HS-27A (cell line): ENCODE results near the gene FASN.

ENCODE experiments used
- DNase-seq: peaks from one replicate; pipeline ENCODE4 v3.0.0-alpha.2; 2012; ENCODE audit warnings: low read depth, missing footprints

FASN gene

DNA sequence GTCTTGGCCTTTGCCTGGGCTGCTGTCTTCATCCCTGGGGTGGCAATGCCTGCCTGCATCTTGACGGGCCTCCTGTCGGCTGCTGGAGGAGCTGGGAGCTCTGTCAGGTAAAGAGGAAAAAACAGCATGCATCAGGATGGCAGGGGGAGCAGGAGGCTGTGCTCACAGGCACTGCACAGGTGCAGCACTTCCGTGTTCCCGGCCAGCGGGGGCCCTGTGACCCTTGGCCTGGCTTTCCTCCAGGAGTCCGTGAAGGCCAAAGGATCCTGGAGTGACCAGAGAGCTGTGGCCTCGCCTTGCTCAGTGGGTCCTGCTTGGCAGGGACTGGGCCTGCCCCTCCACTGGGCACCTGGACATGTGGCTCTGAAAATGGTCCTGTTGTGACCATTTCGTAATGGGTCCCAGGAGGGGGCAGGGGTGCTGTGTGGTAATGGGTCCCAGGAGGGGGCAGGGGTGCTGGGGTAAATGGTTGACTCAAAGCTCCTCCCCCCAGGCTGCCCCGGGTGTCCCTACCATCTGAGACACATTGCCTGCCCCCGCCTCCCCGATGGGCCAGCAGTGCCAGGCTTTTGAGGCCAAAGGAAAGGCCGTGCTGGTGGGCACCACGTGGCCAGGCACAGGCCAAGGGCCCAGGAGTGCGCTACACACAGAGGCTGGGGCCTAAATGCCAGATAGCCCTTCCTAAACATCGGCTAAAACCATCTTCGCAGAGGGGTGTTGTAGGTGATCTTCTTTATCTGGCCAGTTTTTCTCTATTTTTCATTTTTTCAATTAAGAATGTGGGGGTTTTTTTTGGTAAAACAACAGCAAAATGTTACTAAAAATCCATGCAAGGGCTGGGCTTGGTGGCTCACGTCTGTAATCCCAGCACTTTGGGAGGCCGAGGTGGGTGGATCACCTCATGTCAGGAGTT is 4.0 kb upstream of the FASN start:
- DNase-seq, result no peak

DNA sequence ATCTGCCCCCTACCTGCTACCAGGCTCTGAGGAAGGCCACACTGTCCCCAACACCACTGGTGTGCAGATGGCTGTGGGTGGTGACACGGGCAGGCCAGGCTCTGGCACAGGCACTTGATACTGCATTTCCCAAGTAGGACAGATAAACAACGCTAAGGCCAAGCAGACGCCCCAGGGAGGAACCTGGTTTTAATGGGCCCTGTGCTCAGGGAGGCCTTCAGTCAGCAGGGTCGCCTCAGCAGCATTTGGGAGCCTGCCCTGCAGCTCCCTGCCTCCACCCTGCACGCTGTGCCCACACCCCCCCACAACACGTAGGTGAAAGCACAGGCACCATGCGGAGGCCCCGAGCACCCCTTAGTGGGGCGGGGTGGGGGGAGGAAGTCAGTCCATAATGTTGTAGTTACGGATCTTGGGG is 3.3 kb upstream of the FASN start:
- DNase-seq, result no peak

DNA sequence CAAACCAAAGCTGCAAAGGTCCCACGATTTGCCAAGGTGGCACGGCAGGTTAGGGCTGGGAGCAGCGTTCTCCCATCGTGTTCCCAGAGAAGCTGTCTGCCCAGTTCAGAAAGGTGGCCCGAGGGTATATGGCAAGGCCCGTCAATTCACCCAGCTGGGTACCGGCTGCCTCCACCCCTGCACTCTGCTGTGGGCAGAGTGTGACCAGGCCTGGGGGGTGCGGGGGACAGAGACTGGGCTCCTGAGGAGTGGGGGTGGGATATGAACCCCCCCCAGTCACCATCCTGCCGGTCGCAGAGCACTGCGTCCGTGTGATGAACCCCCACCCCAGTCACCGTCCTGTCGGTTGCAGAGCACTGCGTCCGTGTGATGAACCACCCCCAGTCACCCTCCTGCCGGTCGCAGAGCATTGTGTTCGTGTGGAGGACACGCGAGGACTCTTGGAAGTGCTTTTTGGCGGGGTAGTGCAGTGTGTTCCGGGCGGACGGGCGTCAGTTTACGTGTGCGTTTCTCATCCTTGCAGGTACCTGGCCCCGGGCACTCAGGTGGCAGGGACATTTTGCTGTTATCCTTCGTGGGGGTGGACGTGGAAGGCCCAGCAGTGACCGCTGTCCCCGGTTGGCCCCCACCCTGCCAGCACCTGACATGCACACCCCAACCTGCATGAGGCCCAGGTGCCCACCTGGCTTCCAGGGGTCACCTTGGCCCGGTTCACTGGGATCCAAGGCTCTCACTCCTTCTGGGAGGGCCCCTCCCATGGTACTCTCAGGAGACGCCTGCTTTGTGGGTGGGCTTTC is 2.7 kb upstream of the FASN start:
- no peak for DNase-seq

DNA sequence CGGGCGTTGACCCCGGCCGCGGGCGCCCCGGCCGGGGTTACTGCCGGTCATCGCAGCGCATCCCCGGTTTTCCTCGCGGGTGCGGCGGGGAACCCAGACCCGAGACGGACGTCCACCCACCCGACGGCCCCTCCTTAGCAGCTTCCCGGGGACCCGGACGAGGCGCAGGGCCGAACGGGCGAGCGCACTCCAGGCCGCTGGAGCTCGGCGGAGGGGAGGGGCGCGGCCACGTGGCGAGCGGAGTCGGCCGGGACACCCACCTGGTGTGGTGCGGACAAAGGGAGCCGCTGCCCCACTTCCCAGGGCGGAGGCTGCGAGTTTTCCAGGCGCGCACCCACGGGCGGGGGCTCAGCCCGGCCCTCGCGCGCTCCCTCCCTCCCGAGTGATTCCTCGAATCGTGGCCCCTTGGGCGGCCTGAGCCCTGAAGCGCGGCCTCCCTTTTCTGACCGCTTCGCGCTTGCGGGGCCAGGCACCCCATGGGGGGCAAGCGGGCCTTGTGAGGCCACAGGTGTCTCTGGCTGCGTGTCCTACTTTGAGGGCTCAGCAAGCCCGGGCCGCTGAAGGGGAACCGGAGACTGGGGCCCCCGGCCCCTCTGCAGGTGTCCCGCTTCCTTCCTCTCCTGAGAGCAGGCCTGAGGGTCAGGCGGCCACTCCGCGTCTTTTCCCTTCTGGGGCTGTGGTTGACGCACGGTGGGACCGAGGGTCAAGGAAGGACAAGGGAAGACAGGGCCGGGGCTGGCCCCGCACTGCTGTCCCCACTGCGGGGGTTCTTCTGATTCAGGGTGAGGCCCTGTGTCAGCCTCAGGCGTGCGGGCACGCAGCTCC is 1.1 kb upstream of the FASN start:
- DNase-seq, result no peak

DNA sequence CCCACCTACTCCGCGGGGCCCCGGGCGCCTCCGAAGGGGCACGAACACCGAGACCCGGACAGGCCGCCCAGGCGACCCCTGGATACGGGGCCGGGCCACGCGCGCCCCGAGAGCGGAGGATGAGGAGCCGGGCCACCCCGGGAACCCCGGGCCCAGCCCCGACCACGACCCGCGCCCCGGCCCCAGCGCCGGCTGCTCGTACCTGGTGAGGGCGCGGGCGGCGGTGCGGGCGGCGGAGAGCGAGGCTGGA is 192 bp downstream of the FASN start:
- no peak for DNase-seq

DNA sequence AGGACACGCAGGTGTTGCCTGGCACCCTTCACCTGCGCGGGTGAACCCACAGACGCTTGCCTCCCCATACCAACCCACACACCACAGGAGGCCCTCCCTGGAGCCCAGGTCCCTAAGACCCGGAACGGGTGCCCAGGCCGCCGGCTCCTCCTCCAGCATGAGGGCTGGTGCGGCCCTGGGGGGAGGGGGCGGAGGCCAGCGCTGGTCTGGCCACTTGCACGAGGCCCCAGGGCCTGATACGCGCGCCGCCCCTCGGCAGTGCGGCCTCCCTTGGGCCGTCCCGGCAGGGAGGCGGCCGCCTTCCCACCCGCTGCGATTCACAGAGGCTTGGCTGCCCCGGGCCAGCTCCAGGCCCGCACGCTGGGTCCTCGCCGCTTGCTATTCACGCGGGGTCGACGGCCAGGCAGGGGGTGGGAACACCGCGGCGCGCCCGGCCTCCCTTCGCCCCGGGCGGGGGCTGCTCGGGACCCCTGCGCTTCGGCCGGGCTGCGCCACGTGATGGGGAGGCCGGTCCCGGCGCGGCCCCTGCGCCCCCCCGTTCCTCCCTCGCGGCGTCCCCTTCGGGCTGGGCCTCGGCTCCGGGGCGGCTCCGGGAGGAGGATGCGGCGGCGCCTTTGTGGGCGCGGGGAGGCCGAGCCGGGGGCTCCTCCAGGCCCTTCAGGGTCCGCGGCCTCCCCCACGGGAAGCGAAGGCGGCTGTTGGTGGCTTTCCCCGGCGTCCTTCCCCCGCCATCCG is 685 bp downstream of the FASN start:
- no peak for DNase-seq

DNA sequence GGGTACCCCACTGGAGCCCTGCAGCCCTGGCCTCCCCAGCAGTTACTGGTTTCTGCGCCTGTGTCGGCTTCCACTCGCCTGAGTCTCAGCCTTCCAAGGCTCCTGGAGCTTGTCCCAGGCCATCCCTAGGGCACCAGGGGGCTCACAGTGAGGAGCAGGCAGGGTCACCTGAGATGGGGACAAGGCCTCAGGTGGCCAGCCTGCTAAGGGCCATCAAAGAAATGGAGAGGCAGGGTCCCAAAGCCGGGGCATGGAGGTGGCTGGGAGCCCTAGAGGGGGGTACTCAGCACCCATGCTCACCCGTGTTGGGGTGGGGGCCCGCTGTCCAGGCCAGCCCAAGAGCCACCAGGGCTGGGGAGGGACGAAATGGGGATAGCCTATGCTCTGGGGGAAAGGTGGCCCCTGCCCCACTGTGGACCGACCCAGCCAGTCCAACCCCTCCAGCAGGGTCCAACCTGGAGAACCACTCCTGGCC is 1.3 kb downstream of the FASN start:
- no peak for DNase-seq

DNA sequence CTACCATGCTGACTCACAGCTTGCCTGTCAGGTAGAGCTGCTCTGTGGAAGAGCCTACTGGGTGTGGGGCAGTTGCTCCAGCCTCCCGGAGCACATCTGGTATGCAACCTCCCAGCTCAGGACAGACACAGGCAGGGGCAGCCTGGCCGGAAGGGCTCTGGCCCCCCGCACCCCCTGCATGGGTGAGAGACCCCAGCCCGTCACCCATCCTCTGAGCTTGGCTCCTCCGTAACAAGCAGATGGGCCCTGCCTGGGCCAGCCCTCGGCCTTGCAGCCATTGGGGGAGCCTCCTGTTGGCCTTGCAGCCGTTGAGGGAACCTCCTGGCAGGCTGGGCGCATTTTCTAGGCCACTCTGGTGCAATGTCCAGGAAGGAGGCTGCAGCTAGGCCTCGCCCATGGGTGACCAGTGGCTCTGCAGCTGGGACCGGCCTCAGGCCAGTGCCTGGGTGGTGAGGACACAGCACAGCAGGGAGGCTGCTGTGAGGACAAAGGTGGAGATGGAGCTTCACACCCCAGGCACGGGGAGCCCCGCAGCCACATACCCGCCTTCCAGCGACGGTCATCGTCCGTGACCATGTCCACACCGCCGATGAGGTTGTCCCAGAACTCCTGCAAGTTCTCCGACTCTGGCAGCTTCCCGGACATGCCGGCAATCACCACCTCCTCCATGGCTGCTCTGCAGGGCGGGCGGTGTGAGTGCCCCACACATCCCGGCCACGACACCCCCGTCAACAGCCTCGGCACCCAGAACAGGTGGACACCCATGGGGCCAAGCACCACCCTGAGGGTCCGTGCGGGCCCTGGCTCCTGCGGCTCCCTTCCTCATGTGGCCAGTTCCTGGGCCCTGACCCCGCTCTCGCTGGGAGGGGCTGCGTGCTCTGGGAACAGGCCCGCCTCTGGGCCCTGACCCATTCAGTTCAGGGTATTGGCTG is 2.0 kb downstream of the FASN start:
- DNase-seq, result no peak

DNA sequence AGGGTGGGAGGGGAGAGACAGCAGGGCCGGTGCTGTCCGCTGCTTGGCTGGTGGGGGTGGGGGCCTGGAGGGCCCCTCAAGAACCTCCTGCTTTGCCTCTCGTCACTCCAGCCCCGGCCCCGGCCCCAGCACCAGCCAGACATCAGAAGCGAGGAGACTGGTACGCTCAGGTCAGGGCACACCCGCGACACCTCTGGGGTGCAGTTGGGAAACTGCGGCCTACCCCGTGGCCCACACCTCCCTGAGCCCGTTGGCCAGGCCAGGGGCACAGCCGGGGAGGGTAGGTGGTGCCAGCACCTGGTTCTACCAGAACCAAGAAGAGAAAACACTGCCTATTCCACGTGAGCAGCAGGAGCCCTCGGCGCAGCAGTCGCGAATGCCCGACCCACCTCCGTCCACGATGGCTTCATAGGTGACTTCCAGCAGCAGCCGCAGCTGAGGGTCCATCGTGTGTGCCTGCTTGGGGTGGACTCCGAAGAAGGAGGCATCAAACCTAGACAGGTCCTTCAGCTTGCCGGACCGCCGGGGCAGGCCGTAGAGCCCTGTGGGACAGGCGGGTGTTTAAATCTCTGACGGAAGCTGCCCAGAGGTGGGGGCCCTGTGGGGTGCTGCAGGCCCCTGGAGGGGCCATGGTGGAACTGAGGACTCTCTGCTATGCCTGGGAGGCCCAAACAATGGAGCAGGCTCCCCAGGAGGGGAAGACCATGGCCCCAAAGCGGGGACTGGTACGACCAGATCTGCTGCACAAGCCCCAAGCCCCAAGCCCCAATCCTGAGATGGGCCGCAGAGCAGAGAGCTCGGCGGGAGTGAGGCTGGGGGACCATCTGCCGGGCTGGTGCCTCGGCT is 2.9 kb downstream of the FASN start:
- DNase-seq, result no peak

DNA sequence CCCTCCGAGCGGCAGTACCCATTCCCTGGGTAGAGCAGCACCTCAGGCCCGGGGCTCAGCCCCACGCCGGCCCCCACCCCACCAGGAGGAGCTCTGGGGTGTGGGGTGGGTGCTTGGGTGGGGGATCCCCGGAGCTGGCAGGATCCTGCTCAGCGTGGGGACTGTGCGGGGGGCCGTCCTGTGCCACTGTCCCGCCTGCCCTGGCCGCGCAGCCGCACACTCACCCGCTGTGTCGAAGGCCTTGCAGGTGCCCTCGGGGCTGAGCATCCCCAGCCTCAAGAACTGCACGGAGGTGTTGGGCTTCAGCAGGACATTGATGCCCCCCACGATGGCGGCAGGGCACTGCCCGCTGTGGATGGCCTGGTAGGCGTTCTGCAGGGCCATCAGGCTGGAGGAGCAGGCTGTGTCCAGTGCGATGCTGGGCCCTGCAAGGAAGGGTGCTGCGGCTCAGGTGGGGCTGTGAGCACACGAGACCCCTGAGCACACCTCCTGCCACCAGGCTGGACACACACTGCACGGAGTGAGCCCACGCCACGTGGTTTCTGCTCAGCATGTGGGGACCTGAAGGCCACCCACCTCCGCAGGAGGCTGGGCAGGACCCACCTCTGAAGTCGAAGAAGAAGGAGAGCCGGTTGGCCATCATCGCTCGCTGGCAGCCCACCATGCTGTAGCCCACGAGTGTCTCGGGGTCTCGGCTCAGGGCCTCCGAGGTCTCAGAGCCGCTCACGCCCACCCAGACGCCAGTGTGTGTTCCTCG is 4.9 kb downstream of the FASN start:
- DNase-seq, result no peak

DNA sequence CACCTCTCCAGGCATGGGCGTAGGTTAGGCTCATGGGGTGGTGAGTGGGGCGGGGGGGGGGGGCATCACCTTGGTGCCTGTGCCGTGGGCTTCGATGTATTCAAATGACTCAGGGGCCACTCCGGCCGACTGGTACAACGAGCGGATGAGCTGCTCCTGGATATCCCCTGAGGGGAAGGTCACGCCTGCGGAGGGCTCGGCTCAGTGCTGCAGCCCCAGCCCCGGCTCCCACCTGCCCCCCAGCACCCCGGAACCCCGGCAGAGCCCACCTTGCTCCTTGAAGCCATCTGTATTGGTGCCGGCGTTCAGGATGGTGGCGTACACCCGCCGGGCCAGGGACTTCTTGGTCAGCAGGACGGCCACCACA is 5.4 kb downstream of the FASN start:
- DNase-seq, result no peak

DNA sequence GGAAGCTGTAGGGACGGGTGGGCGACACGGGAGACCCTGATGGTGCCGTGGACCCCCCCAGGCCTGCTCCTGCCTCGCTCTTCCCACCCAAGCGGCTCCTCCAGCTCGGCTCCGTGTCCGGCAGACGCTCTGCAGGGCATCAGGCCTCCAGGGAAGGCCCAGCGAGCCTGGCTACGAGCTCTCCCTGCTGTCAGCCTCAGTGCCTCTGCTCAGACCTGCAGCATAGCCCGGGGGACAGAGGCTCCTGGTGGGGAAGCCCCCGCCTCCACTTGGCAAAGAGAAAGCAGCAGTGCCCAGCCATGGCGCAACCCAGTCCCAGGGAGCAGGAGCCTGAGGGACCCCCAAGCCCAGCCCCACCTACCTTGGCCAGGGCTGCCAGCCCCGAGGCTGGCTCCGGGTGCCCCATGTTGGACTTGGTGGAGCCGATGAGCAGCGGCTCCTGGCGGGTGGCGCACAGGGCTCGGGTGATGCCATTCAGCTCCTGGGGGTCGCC is 5.9 kb downstream of the FASN start:
- no peak for DNase-seq

DNA sequence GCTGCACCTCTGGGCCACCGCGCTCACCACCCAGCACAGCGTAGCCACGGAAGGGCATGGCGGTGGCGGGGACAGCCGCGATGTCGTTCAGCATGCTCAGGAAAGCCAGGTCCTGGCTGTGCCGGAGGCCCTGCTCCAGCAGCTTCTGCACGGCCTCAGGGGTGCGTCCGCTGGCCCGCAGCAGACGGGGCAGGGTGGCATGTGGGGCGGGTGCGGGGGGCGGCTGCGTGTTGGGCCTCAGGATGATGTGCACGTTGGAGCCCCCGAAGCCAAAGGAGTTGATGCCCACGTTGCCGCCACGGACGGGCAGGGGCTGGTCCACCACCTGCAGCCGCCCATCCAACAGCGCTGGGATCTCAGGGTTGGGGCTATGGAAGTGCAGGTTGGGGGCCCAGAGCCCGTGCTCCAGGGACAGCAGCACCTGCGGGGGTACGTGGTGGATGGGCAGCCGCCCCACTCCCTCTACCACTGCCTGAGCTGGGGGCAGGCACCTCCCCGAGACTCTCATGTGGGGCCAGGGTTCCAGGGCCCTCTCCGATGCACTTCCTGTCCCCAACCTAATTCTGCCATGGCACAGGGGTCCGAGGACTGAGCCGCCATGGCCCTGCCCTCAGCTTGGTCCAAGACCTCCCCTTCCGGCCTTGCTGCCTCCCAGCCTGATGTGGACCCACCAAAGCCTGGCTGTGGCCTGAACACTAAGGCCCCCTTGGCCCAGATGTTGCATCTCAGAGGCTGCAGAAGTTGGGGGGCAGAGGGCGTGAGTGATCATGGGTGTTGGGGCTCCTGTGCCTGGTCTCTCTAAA is 6.6 kb downstream of the FASN start:
- no peak for DNase-seq

DNA sequence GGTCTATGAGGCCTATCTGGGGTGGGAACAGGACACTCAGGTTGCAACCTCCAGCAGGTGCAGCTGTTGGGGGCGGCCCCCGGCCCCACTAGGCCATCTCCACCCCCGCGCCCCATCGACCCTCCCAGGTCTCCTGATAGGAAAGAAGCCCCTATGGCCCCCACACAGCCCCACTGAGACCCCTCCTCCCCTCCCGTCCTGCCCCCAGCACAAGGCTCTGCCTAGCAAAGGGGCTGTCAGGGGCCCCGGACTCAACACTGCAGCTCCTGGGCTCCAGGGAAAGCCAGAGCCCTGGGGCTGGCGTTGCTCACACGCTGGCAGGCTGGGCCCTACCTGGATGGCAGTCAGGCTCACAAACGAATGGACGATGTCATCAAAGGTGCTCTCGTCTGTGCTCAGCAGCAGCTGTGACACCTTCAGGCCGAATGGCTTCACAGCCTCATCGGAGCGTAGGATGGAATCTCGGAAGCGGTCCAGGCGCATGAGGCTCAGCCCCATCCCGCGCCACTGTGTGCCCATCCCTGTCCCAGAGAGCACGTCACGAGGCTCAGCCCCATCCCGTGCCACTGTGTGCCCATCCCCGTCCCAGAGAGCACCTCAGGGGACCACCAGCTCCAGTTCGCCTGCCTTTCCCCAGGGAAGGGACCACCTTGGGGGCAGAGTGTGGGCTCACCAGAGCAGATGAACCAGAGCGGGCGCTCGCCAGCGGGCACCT is 7.3 kb downstream of the FASN start:
- DNase-seq, result no peak

DNA sequence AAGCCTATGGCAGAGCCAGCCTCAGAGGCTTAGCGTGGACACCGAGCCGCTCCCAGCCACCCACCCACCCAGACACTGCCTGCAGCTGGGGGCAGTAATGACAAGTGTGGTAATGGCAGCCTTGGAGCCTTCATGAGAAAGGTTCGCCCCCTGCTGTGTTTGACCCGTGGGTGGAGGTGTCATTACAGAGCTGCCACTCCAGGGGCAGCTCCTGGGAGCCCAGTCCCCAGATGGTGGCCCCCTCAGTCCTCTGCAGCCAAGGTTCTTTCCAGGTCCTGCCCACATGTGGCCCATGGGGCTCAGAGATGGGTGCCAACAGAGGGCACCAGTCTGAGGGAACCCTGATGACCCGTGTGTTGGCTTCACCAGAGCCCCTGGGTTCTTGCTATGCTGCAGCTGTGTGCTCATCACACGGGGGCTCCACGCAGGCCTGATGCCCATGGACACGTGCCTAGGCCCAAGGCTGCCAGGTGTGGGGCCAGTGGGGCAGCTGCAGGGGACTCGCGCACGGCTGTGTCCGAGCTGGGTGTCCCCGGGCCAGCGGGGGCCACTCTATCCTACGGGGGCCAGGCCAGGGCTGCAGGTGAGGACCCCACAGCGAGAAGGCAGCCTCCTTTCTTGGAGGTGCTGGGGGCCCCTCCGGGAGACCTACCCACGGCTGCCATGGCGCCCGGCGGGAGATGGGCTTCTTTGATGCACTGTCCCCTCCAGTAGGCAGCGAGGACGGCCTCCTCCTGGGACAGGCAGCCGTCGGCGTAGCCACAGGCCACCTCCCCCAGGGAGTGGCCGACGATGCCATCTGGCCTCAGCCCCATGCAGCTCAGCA is 8.1 kb downstream of the FASN start:
- no peak for DNase-seq
